C4-2B (cell line): Measurements from ENCODE around the gene EVC.

ENCODE experiments used
- ZFX ChIP-seq: fragments of 450-650 bp; IDR thresholded peaks from 2 replicates; pipeline ENCODE4 v1.6.1; 2017
- TF ChIP-seq, protein P1 (sequence below): fragments of 450-650 bp; conservative IDR thresholded peaks from 2 replicates; pipeline ENCODE4 v1.5.1; 2017; ENCODE audit warnings: mild to moderate bottlenecking

- TF ChIP-seq, protein P1, sequence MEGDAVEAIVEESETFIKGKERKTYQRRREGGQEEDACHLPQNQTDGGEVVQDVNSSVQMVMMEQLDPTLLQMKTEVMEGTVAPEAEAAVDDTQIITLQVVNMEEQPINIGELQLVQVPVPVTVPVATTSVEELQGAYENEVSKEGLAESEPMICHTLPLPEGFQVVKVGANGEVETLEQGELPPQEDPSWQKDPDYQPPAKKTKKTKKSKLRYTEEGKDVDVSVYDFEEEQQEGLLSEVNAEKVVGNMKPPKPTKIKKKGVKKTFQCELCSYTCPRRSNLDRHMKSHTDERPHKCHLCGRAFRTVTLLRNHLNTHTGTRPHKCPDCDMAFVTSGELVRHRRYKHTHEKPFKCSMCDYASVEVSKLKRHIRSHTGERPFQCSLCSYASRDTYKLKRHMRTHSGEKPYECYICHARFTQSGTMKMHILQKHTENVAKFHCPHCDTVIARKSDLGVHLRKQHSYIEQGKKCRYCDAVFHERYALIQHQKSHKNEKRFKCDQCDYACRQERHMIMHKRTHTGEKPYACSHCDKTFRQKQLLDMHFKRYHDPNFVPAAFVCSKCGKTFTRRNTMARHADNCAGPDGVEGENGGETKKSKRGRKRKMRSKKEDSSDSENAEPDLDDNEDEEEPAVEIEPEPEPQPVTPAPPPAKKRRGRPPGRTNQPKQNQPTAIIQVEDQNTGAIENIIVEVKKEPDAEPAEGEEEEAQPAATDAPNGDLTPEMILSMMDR = no peak
- TF ChIP-seq ZFX = no peak
These were observed 42.4 kb downstream of the EVC start for GRCh38 chr4:5753366-5753765.
